Posterior cingulate gyrus (tissue), 11 donors: Measurements from ENCODE around the gene PRICKLE2.

ENCODE experiments used
- DNase-seq, 10 donors: peaks; one replicate each; pipeline versions ENCODE4 v3.0.0 to v3.0.0-alpha.2; 2020 to 2021; ENCODE audit warnings: mixed read lengths in 3 of 10
- intact Hi-C: fragments of 100-400 bp; cut with DNase I; formaldehyde crosslinking; loops from one replicate; pipeline ENCODE4 v1.15.1; 2023

PRICKLE2 gene

DNA sequence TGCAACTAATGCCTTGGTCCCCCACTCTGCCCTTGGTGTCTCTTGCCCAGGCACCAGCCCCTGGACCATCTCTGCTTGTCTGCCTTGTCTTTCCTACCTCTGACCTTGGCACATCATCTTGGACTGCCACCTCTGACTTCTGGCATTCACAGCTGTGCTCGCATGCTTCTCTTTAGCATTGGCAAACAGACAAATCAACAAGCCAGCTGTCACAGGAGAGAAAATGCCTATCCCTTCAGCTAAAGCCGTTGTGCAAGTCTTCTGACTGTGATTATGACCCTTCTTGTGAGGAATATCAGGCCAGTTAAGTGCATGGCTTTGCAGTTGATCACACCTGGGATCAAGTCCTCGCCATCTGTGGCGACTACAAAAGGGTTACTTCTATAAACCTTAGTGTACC lies 84.6 kb downstream of the PRICKLE2 start:
- intact Hi-C loops, result no loop called here

DNA sequence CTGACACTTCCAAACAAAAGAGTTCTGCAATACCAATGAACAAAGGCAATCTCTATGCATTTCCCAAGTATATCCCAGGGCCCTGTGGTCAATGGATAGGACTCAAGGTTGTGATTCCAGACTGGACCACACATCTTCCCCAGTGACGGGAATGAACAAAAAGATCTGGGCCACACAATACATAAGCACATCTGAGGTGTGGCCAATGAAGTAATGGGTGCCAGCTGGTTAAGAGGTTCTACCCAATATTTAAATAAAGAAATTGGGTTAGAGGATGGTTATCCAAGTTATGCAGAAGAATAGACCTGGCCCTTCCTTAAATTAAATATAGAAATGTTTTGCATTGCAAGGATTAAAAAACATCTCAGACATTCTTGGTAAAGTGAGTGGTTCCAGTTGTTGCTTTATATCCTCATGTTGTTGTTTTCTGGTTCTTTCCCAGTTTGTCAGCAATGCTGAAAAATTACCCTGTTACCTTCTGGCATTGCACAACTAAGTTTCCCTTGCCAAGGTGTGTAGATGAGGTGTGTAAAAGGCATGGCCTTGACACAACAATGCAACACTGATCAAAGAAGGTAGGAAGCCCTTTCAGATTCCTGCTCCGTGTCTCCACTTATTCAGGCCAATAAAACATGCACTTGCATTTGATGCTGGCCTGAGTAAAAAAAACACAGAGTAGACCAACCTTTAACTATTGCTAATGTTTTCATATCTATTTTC lies 86.5 kb downstream of the PRICKLE2 start:
- intact Hi-C loops, result no loop called here
- no peak for DNase-seq

More for the DNA sequence above, 84.6 kb downstream of the PRICKLE2 start:
- DNase-seq, result no peak

DNA sequence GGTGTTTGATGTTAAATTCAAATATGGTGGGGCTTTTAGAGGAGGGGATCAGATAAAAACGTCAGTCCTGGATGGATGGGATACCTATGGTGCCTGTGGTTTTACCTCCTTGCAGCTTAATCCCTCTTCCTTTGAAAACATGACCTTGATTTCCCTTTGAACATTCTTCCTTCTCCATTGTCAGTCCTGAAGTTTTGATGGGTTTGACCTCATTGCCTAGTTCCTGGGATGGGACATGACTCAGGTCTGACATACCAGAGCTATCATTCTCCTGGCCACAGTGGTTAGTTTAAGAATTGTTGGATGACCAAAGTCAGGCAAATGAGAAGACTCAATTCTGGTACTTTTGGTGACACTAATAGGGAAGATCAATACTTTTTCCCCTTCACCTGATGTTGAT lies 87.2 kb downstream of the PRICKLE2 start:
- DNase-seq, result no peak
- intact Hi-C loops, result no loop called here

DNA sequence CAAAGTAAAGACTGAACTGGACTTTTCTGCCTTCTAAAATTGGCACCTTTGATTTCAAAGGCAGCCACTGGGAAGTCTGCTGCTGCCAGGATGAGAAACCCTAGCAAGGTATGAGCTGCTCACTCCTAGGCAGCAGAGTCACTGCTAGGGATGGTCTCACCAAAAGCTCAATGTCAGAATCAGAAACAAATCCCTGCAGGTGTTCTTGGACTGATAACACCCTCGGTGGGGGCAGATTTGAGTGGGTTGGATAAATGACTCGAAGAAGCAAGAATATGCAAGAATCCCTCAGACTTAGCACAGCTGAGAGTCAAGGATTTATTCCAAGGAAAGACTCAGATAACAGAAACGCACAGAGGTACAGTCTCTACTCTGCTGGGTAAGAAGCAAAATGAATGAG lies 90.4 kb downstream of the PRICKLE2 start:
- DNase-seq, result no peak
- intact Hi-C loops, result no loop called here

DNA sequence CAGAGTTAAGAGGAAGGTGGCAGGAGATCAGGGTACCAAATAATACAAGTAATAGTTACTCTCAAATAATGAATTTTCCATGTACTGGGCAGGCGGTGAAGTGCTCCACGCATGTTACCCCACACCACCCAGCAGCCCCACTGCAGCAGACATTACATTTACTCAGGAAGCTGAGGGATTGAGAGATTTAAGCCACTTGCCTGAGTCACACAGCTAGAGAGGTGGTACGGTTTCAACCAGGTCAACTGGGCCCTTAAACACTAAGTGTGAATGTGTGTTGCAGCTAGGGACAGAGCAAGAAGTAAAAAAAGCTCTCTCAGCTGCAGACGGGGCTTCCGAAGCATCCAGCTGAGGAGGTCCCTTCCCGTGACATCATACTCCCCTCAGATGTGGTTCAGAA lies 91.3 kb downstream of the PRICKLE2 start:
- DNase-seq, result no peak
- intact Hi-C loops, result no loop called here

DNA sequence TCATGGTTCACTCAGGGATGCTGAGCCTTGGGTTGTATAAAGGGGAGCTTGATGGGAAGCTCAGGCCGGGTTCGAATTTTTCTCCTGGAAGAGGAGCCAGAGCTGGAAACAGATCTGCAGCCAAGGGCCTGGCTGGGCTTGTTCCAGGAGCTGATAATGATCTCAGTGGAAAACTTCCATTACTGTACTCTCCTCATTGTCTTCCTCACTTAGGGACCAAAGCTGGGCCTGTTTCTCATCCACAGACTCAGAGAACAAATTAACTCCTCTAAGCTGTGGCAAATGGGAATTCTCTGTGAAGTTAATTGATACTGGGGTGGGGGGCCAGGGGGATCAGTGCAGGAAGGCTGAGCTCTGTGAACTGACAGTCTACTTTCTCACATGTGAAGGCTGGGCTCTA lies 92.0 kb downstream of the PRICKLE2 start:
- DNase-seq, result no peak
- intact Hi-C loops, result no loop called here

DNA sequence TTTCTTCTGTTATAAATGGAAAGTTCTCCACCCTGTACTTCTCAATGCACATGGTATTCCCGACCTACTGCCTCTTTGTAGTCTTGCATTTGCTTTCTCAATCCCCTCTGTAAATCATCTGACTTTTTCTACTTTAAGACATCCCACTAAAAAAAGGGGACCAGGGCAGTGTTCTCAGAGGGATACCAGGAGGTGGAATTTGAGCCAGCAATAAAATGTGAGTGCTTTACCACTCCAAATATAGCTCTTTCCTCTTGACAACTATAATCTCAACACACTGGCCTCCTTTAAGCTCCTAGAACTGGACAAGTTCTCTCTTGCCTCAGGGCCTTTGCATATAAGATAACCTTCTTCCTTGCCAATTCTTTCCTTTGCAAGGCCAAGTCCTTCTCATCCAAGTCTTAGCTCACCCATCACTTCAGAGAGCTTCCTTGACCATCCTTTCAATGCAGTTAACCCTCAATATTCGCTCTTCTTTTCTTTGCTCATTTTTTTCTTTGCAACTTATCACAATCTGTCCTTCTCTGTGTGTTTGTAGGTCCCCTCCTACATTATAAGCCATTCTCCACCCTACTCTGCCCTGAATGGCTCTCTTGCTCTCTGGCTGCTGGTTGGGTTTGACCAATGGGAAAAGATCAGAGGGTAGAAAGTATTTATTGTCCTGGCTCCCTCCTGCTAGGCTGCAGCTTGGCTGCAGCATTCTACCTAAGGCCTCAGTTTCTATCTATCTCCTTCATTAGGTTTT lies 93.4 kb downstream of the PRICKLE2 start:
- DNase-seq, result no peak
- intact Hi-C loops, result no loop called here

DNA sequence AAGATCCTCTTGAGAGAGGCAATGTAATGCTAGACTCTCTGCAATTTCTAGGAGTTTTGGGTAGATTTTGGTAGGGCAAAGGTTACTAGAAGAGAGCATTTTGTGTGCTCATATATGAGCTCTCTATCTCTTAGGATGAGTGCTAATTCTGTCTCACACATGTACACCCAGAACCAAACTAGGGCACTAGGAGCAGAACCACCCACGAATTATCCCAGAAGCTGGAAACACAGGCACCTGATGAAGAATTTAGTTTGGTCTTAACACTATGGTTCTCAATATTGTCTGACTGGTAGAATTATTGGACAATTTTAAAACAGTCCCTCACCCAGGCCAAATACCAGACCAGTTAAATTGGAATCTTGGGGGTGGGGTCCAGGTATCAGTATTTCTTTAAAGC lies 94.8 kb downstream of the PRICKLE2 start:
- intact Hi-C loops, result no loop called here
- DNase-seq, result no peak

DNA sequence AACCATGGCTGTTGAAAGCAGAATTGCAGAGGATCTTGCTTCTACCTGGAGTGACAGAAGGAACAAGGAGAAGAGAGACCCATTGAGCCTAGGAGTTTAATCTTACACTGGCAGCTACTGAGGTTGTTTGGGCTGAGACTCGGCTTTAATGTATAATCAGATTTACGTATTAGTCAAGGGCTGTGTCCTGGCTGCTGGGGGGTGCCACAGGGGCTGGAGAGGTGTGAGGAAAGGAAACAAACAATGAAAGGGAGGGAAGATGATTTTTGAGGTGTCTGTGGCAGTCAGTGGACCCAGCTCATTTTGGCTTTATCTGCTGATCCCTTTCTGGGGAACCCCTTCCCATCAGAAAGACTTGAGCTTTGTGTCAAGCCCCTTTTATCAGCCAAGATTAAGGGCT lies 95.7 kb downstream of the PRICKLE2 start:
- no peak for DNase-seq
- intact Hi-C loops, result no loop called here

DNA sequence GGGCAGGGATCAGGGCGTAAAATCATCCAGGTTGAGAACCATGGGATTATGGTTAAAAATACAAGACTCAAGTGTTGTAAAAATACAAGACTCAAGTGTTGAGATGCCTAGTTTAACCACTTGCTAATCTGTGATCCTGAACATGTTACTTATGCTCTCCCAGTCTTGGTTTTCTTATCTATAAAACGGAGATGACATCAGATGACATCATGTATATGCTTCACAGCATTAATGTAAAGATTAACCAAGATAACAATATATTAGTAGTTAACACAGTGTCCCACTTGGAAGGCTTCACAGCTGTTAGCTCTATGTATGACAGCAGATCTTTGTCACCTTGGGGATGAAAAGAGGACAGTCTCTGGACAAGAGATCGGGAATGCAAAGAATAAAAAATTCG lies 96.2 kb downstream of the PRICKLE2 start:
- intact Hi-C loops, result no loop called here
- no peak for DNase-seq

DNA sequence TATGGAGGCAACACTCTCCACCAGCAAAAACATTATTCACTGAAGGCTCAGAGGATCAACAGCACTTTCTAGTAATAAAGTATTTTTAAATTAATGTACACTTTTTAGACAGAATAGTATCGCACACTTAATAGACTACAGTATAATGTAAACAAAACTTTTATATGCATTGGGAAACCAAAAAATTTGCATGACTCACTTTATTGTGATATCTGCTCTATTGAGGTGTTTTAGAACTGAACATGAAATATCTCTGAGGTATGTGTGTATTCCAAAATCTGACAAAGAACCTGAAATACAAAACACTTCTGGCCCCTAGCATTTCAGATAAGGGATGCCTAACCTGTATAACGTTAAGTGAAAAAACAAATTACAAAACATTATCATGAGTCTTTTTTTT lies 99.7 kb downstream of the PRICKLE2 start:
- intact Hi-C loops, result no loop called here

DNA sequence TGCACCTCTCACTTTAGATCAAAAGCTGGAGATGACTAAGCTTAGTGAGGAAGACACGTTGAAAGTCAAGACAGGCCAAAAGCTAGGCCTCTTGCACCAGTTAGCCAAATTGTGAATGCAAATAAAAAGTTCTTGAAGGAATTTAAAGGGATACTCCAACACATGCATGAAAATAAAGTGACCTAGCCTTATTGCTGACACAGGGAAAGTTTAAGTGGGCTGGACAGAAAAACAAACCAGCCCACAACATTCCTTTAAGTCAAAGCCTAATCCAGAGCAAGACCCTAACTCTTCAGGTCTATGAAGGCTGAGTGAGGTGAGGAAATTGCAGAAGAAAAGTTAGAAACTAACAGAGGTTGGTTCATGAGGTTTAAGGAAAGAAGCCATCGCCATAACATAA lies 101.3 kb downstream of the PRICKLE2 start:
- no peak for DNase-seq
- intact Hi-C loops, result no loop called here

More for the DNA sequence above, 99.7 kb downstream of the PRICKLE2 start:
- DNase-seq, result no peak

DNA sequence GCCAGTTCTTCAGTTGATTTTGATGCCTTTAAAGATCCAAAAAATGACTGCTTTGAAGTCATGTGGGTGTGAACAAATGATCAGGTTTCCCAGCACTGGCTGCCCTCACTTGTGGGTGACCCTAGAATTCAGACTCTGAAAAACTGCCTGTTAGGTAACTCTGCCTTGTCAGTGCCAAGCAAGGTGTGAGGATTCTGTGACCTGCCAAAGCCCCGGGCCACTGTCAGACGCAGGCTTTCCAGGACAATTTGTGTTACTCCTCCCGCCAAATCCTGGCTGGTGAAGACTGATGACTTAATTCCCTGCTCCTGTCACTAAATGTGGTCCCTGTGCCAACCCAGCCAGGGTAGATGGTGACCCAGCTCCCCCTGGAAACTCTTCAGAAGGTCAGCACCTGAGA lies 102.8 kb downstream of the PRICKLE2 start:
- no peak for DNase-seq
- intact Hi-C loops, result no loop called here

DNA sequence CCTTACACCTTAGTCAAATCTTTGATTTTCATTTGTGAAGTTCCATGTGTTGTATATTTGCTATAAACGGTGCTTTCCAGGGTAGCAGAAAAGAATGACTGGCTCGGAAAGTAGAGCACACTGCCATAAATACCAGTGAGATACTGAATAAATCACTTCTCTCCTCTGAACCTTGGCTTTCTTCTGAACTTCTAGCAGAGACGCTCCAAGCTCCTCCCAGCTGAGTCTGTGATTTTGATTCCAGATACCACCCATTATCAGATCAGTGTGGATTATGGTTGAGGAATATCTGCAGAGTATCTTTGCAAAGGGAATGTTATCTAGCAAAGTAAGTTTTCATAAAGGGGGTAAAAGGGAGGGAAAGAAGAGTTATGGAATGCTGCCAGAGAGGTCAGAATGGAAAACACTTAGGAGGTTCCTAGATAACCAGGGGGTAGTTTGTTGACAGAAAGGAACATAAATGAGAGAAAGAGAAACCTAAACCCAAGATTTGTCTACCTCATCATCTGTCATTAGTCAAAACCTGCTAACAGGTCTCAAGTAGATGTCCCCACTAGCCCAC lies 103.4 kb downstream of the PRICKLE2 start:
- no peak for DNase-seq
- intact Hi-C loops, result no loop called here

DNA sequence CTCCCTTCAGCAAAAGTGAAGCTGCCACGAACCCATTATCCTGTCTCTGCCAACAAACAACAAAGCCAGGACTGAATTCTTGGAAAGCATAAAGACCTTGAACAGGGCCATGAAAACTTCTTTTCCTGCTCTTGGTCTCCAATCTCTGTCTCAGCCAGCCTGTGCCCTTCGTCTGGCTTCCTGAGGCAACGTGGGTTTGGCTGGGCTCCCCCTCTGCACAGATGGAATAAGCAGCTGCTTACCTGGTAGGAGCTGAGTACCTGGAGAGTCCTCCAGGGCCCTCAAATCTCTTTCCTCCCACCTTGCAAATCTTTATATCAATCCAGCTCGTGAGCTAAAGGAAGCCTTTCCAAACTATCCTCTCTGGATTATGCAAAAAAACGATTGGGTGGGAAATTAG lies 104.4 kb downstream of the PRICKLE2 start:
- DNase-seq, result no peak
- intact Hi-C loops, result no loop called here

DNA sequence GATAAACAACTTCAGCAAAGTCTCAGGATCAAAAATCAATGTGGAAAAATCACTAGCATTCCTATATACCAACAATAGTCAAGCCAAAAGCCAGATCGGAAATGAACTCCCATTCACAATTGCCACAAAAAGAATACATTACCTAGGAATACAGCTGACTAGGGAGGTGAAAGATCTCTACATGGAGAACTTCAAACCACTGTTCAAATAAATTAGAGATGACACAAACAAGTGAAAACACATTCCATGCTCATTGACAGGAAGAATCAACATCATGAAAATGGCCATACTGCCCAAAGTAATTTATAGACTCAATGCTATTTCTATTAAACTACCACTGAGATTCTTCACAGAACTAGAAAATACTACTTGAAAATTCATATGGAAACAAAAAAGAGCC lies 107.8 kb downstream of the PRICKLE2 start:
- intact Hi-C loops, result no loop called here
- no peak for DNase-seq

DNA sequence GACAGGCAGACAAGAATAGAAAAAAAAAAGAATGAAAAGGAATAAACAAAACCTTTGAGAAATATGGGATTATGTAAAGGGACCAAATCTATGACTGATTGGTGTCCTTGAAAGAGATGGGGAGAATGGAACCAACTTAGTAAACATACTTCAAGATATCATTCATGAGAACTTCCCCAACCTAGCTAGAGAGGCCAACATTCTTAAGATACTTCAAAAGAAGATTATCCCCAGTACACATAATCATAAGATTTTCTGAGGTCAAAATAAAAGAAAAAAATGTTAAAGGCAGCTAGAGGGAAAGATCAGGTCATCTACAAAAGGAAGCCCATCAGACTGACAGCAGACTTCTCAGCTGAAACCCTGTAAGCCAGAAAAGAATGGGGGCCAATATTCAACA lies 110.6 kb downstream of the PRICKLE2 start:
- intact Hi-C loops, result no loop called here
- no peak for DNase-seq

DNA sequence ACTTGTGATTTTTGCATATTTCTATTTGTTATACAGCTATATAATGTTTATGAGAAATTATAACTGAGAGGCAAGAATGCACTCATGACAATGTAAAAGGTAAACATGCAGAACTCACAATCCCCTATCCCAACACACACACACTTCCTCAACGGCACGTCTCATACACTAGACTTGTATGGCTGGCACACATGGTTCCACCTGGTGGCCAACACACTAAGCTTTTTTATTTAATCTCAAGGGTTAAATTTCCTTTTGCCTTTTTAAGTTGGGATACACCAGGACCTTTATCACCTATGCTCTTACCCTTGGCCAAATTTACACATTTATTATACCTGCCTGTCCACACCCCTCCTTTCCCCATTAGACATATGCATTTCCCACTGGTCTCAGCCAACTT lies 113.4 kb downstream of the PRICKLE2 start:
- intact Hi-C loops, result no loop called here
- no peak for DNase-seq

DNA sequence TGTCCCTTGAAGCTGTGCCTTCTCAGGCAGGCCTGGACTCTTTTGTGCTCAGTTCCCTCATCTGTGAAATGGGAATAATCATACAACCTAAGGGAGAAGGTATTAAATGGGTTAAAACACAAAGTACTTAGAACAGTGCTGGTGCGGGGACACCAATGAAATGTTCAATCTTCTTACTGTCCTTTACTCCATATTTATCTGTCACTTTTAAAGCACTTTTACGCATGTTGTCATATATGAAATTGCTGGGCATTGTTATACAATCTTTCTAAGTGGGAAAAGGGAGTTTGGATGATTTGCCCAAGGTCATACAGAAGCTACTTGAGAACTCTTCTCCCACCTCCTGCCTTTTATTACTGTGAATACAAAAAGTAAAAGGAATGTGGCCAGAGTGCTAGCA lies 114.2 kb downstream of the PRICKLE2 start:
- intact Hi-C loops, result no loop called here
- DNase-seq, result no peak

DNA sequence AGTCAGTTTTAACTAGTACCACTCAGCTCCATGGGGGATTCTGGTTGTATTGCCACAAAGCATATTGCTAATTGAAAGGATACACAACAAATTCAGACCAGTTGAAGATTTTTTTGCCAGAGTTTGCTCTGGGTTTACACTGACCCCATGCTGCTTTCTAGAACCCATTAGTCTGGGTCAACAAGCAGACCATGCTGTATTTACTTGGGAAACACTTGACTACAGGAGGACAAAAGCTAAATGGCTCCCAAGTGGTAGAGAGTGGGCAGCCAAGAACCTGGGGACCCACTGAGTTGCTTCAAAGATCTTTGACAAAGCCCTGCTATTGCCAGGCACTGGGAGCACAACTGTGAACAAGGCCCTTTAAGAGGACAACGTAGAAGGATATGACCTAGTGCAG lies 115.2 kb downstream of the PRICKLE2 start:
- DNase-seq, result peak in 1 of 10 donors; percentile 59
- intact Hi-C loops, result no loop called here

DNA sequence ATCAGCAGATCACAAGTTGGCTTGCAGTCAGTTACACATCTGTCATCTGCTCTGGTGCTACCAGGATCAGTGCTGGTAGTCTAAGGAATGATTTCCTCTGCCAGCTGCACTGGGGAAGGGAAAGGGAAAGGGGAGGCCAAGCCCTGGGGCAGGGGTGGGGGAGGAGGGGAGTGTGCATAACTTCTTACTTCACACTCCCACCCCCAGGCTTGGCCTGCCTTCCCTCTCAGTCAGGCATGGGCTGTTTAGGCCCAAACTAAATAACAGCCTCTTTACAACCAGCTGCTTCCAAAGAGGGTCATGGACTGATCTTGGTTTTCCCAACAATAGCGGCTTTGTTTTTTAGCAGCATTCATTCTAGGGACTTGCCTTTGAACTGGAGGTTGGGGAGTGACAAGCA lies 115.8 kb downstream of the PRICKLE2 start:
- intact Hi-C loops, result no loop called here
- peak in 7 of 10 donors; percentile 15 to 73 (median 19) for DNase-seq

DNA sequence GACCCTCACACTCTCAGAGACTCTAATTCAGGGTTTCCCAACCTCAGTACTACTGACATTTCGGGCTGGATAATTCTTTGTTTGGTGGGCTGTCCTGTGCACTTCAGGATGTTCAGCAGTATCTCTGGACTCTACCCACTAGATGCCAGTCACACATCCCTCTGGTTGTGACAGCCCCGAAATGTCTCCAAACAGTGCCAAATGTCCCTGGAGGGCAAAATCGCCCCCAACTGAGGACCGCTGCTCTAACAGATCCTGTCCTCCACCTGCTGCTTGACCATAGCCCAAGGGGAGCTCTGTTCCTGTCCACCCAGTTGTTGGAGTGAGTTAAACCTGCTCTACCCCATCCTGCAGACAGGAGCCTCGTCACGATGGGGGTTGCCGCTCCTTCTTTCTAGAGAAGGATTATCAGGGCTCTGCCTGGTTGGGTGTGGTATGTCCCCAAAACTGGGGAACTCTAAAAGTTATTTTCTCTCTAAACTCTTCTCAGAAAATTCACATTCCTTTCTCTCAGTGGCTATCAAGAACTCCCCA lies 116.4 kb downstream of the PRICKLE2 start:
- DNase-seq, result peak in 1 of 10 donors; percentile 52
- intact Hi-C loops, result no loop called here
